Liver (tissue), 3 donors: Measurements from ENCODE around the gene RPS26.

Experiments
- JUND ChIP-seq, 2 donors: IDR thresholded peaks; 2 replicates each; pipeline ENCODE4 v1.6.1; 2016; ENCODE audit warnings: antibody characterized with exemption in 2 of 2
- RAD21 ChIP-seq, 2 donors: IDR thresholded peaks; 2 replicates each; pipeline ENCODE4 v1.6.1; 2016; ENCODE audit warnings: antibody characterized with exemption in 2 of 2, mild to moderate bottlenecking in 2 of 2
- SP1 ChIP-seq: IDR thresholded peaks from 2 replicates; pipeline ENCODE4 v1.6.1; 2018; ENCODE audit warnings: antibody characterized with exemption, mild to moderate bottlenecking
- TAF1 ChIP-seq: conservative IDR thresholded peaks from 2 replicates; pipeline ENCODE4 v1.6.1; 2016; ENCODE audit warnings: antibody characterized with exemption, mild to moderate bottlenecking
- TF ChIP-seq, protein P1 (sequence below): IDR thresholded peaks from 2 replicates; pipeline ENCODE4 v1.6.1; 2016; ENCODE audit warnings: antibody characterized with exemption, mild to moderate bottlenecking
- TF ChIP-seq, protein P2 (sequence below): fragments of 150-350 bp; IDR thresholded peaks from 2 replicates; pipeline ENCODE4 v1.5.1; 2017; ENCODE audit warnings: improper control_type of control experiment, low read depth, low read length; ENCODE audit not compliant: missing input control
- TF ChIP-seq, protein P3 (sequence below): IDR thresholded peaks from 2 replicates; pipeline ENCODE4 v1.6.1; 2016; ENCODE audit warnings: antibody characterized with exemption
- donor health status: healthy.
- donor health status: healthy.

DNA sequence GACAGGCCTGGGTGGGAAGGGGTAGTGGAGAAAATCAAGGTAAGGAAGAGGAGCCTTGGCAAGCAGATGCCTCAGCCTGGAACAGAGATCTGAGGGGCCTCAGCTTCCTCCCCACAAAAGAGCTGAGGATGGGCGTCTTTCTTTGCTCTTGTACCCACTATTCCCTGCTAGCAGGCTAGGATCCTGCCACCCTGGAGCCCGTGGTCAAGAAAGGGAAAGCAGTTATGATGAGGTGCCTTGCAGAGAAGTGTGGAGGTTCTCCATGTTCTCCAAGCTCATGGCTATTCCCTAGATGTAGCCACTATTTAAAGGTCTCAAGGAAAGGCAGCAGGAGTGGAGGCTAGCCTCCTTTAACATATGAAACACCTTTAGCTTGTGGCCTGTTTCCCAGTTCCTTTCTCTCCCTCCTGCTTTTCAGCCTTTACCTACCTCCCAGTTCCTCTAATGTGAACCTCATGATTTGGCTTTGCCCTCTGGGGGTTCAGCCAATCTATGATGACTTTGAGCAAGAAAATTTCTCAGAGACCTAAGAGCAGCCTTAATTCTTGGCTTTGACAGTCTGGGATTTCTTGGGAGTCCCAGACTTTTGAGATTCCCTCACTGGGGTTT is 19.7 kb upstream of the RPS26 start:
- TF ChIP-seq TAF1 = no peak
- TF ChIP-seq, protein P1, sequence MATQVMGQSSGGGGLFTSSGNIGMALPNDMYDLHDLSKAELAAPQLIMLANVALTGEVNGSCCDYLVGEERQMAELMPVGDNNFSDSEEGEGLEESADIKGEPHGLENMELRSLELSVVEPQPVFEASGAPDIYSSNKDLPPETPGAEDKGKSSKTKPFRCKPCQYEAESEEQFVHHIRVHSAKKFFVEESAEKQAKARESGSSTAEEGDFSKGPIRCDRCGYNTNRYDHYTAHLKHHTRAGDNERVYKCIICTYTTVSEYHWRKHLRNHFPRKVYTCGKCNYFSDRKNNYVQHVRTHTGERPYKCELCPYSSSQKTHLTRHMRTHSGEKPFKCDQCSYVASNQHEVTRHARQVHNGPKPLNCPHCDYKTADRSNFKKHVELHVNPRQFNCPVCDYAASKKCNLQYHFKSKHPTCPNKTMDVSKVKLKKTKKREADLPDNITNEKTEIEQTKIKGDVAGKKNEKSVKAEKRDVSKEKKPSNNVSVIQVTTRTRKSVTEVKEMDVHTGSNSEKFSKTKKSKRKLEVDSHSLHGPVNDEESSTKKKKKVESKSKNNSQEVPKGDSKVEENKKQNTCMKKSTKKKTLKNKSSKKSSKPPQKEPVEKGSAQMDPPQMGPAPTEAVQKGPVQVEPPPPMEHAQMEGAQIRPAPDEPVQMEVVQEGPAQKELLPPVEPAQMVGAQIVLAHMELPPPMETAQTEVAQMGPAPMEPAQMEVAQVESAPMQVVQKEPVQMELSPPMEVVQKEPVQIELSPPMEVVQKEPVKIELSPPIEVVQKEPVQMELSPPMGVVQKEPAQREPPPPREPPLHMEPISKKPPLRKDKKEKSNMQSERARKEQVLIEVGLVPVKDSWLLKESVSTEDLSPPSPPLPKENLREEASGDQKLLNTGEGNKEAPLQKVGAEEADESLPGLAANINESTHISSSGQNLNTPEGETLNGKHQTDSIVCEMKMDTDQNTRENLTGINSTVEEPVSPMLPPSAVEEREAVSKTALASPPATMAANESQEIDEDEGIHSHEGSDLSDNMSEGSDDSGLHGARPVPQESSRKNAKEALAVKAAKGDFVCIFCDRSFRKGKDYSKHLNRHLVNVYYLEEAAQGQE = no peak
- TF ChIP-seq, protein P2, sequence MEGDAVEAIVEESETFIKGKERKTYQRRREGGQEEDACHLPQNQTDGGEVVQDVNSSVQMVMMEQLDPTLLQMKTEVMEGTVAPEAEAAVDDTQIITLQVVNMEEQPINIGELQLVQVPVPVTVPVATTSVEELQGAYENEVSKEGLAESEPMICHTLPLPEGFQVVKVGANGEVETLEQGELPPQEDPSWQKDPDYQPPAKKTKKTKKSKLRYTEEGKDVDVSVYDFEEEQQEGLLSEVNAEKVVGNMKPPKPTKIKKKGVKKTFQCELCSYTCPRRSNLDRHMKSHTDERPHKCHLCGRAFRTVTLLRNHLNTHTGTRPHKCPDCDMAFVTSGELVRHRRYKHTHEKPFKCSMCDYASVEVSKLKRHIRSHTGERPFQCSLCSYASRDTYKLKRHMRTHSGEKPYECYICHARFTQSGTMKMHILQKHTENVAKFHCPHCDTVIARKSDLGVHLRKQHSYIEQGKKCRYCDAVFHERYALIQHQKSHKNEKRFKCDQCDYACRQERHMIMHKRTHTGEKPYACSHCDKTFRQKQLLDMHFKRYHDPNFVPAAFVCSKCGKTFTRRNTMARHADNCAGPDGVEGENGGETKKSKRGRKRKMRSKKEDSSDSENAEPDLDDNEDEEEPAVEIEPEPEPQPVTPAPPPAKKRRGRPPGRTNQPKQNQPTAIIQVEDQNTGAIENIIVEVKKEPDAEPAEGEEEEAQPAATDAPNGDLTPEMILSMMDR = no peak
- no peak for TF ChIP-seq RAD21 (IDR thresholded peaks at IDR 0.05)
- TF ChIP-seq JUND (IDR thresholded peaks at IDR 0.05) = no peak
- TF ChIP-seq, protein P3, sequence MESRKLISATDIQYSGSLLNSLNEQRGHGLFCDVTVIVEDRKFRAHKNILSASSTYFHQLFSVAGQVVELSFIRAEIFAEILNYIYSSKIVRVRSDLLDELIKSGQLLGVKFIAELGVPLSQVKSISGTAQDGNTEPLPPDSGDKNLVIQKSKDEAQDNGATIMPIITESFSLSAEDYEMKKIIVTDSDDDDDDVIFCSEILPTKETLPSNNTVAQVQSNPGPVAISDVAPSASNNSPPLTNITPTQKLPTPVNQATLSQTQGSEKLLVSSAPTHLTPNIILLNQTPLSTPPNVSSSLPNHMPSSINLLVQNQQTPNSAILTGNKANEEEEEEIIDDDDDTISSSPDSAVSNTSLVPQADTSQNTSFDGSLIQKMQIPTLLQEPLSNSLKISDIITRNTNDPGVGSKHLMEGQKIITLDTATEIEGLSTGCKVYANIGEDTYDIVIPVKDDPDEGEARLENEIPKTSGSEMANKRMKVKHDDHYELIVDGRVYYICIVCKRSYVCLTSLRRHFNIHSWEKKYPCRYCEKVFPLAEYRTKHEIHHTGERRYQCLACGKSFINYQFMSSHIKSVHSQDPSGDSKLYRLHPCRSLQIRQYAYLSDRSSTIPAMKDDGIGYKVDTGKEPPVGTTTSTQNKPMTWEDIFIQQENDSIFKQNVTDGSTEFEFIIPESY = no peak
- no peak for TF ChIP-seq SP1
